Mesenchymal stem cell (in vitro differentiated cells and primary cell): Measurements from ENCODE around the gene ZNF628.
"Not testable (repeated sequence)": the region's sequence is repeated elsewhere in the genome, so short reads cannot be mapped to it uniquely, and the experiment has no call there.

ENCODE experiments used
- DNase-seq: peaks from one replicate; pipeline ENCODE4 v3.0.0-alpha.2; 2013
- H2AFZ ChIP-seq: one replicate; pipeline ENCODE4 v1.6.1; 2013; ENCODE audit warnings: low read depth, mild to moderate bottlenecking, control low read depth, inconsistent platforms, low read length, moderate library complexity
- H2AK5ac ChIP-seq: 2 replicates; pipeline ENCODE4 v1.6.1; 2013; ENCODE audit warnings: low read length, moderate library complexity, mild to moderate bottlenecking, inconsistent platforms; ENCODE audit not compliant: severe bottlenecking
- H2BK120ac ChIP-seq: one replicate; pipeline ENCODE4 v1.6.1; 2013; ENCODE audit warnings: low read depth, mild to moderate bottlenecking, inconsistent platforms, low read length, moderate library complexity
- H2BK12ac ChIP-seq, 2 experiments: one replicate each; pipeline ENCODE4 v1.6.1; 2013; ENCODE audit warnings: inconsistent platforms in 2 of 2, low read length in 2 of 2, mild to moderate bottlenecking in 2 of 2, moderate library complexity in 2 of 2, control low read depth in 1 of 2
- H2BK15ac ChIP-seq: one replicate; pipeline ENCODE4 v1.6.1; 2013; ENCODE audit warnings: mild to moderate bottlenecking, low read depth, inconsistent platforms; ENCODE audit not compliant: poor library complexity, severe bottlenecking
- H2BK5ac ChIP-seq: 2 replicates; pipeline ENCODE4 v1.6.1; 2013; ENCODE audit warnings: low read depth, mild to moderate bottlenecking, low read length, control low read depth, inconsistent platforms; ENCODE audit not compliant: poor library complexity, severe bottlenecking
- H3K14ac ChIP-seq, 2 experiments: one replicate each; pipeline ENCODE4 v1.6.1; 2013; ENCODE audit warnings: inconsistent platforms in 2 of 2, low read length in 2 of 2, control low read depth in 1 of 2, mild to moderate bottlenecking in 1 of 2, moderate library complexity in 1 of 2
- H3K18ac ChIP-seq, 2 experiments: one replicate each; pipeline ENCODE4 v1.6.1; 2013; ENCODE audit warnings: inconsistent platforms in 2 of 2, low read length in 2 of 2, control low read depth in 1 of 2, low read depth in 1 of 2, mild to moderate bottlenecking in 1 of 2
- H3K23ac ChIP-seq, 2 experiments: one replicate each; pipeline ENCODE4 v1.6.1; 2013; ENCODE audit warnings: inconsistent platforms in 2 of 2, low read length in 2 of 2, mild to moderate bottlenecking in 2 of 2, moderate library complexity in 2 of 2, control low read depth in 1 of 2
- H3K27ac ChIP-seq: 2 replicates; pipeline ENCODE4 v1.5.1; 2013; ENCODE audit warnings: mild to moderate bottlenecking, moderate library complexity, low read length, control low read depth, inconsistent platforms; ENCODE audit not compliant: poor library complexity, severe bottlenecking
- H3K27me3 ChIP-seq, 2 experiments: 2 replicates each; pipeline versions ENCODE4 v1.6.1 to v1.7.0; 2013; ENCODE audit warnings: low read length in 2 of 2, mild to moderate bottlenecking in 2 of 2, moderate library complexity in 2 of 2, control low read depth in 1 of 2, inconsistent platforms in 1 of 2; ENCODE audit not compliant: control insufficient read depth in 1 of 2, insufficient read depth in 1 of 2
- H3K36me3 ChIP-seq, 2 experiments: 2 replicates each; pipeline versions ENCODE4 v1.6.1 to v1.7.0; 2013; ENCODE audit warnings: low read length in 2 of 2, control low read depth in 1 of 2, inconsistent platforms in 1 of 2, low read depth in 1 of 2, mild to moderate bottlenecking in 1 of 2; ENCODE audit not compliant: insufficient read depth in 2 of 2, control insufficient read depth in 1 of 2
- H3K4ac ChIP-seq, 2 experiments: one replicate each; pipeline ENCODE4 v1.6.1; 2013; ENCODE audit warnings: inconsistent platforms in 2 of 2, low read length in 2 of 2, mild to moderate bottlenecking in 2 of 2, moderate library complexity in 2 of 2, control low read depth in 1 of 2, low read depth in 1 of 2
- H3K4me1 ChIP-seq: 2 replicates; pipeline ENCODE4 v1.6.1; 2013; ENCODE audit warnings: low read depth, low read length, control low read depth; ENCODE audit not compliant: control insufficient read depth, insufficient read depth
- H3K4me2 ChIP-seq: 2 replicates; pipeline ENCODE4 v1.6.1; 2013; ENCODE audit warnings: low read length, mild to moderate bottlenecking, inconsistent platforms; ENCODE audit not compliant: poor library complexity, severe bottlenecking
- H3K4me3 ChIP-seq, 2 experiments: 2 replicates each; pipeline versions ENCODE4 v1.5.1 to v1.7.0; 2013; ENCODE audit warnings: low read length in 2 of 2, mild to moderate bottlenecking in 2 of 2, control low read depth in 1 of 2, low read depth in 1 of 2; ENCODE audit not compliant: insufficient read depth in 1 of 2
- H3K79me1 ChIP-seq: replicated peaks from 2 replicates; pipeline ENCODE4 v1.6.1; 2013; ENCODE audit warnings: mild to moderate bottlenecking, control low read depth, low read length, inconsistent platforms; ENCODE audit not compliant: poor library complexity, severe bottlenecking
- H3K9ac ChIP-seq: 2 replicates; pipeline ENCODE4 v1.7.0; 2013; ENCODE audit warnings: mild to moderate bottlenecking, low read length, moderate library complexity
- H3K9me3 ChIP-seq: 2 replicates; pipeline ENCODE4 v1.7.0; 2013; ENCODE audit warnings: mild to moderate bottlenecking, low read length; ENCODE audit not compliant: control insufficient read depth
- H4K8ac ChIP-seq: one replicate; pipeline ENCODE4 v1.6.1; 2013; ENCODE audit warnings: inconsistent platforms, mild to moderate bottlenecking, low read length, moderate library complexity
- H4K91ac ChIP-seq: one replicate; pipeline ENCODE4 v1.6.1; 2013; ENCODE audit warnings: mild to moderate bottlenecking, low read length, inconsistent platforms
- WGBS: methylation state at CpG from one replicate; pipeline ENCODE4 v1.1.7; 2013; ENCODE audit warnings: mixed read lengths; 5-methylcytosine and 5-hydroxymethylcytosine counted together

Gene ZNF628

DNA sequence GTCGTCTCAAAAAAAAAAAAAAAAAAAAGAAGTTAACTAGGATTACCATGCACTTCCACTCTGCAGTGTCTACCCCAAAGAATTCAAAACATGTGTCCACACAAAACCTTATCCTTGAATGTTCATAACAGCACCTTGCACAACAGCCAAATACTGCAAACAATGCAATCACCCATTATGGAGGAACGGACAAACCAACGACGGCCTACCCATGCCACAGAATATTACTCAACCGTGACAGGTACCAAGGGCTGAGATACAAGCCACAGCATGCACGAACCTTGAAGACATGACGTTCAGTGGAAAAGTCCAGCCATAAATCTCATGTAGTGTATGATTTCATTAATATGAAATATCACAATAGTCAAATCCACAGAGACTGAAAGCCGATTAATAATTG lies 30.4 kb upstream of the ZNF628 start:
- H4K8ac ChIP-seq = no peak overlapping the region
- WGBS = 93% methylated on average over 6 of the region's 8 CpGs
- no peak overlapping the region for H2BK5ac ChIP-seq
- H3K79me1 ChIP-seq = no peaks in the 10 kb centered on the region
- no peak overlapping the region for H3K14ac ChIP-seq
- H2BK12ac ChIP-seq = no peak overlapping the region
- H3K4me1 ChIP-seq = peaks cover 22% of the 10 kb centered on the region
- H2AK5ac ChIP-seq = no peak overlapping the region
- no peaks in the 10 kb centered on the region for H3K9me3 ChIP-seq
- no peak overlapping the region for H2BK120ac ChIP-seq
- no peak overlapping the region for H3K4me2 ChIP-seq
- no peak overlapping the region for H3K23ac ChIP-seq
- H3K27ac ChIP-seq = no peak overlapping the region
- H4K91ac ChIP-seq = no peak overlapping the region
- H3K4me3 ChIP-seq = no peak overlapping the region
- no peak overlapping the region for H2AFZ ChIP-seq
- H2BK15ac ChIP-seq = no peak overlapping the region
- peaks cover 0 to 2% of the 10 kb centered on the region in 2 experiments for H3K36me3 ChIP-seq
- H3K18ac ChIP-seq = no peak overlapping the region
- no peak overlapping the region for H3K9ac ChIP-seq
- no peak for DNase-seq
- H3K4ac ChIP-seq = no peak overlapping the region
- H3K27me3 ChIP-seq = peaks cover 76 to 77% of the 10 kb centered on the region in 2 experiments

DNA sequence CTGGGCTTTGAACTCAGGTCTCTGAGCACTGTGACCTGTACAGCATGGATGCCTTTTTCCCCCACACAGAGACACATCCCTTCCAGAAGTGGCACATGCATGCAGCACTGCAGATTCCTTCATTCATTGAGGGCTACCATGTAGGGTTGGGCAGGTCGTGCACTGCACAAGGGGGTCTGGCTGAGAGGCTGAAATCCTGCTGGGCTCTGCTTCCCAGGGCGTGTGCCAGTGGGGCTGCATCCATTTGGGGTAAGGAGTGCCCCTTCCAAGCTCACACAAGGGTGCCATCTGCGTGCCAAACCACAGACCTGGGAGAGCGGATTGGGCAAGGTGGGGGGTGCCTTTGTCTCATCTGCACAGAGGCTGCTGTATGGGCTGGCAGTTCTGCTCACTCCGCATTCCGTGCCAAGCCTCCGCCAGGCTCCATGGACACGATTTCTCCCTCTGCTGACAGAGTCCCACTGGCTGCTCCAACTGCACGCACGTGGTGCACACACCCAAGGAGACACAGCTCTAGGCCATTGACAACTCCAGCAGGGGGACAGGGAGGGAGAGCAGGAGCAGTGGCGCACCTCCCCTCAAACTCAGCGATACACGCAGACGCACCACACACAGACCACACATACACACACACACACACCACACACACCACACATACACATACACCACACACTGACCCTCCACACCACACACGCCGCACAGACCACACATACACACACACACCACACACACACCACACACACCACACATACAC lies 28.8 kb upstream of the ZNF628 start:
- H3K27me3 ChIP-seq = peaks cover 76 to 78% of the 10 kb centered on the region in 2 experiments
- H3K9ac ChIP-seq = no peak overlapping the region
- no peaks in the 10 kb centered on the region for H3K79me1 ChIP-seq
- WGBS = 67% methylated on average over 16 of the region's 16 CpGs
- H3K18ac ChIP-seq = no peak overlapping the region
- no peak overlapping the region for H3K4me3 ChIP-seq
- H3K23ac ChIP-seq = no peak overlapping the region
- no peak overlapping the region for H4K91ac ChIP-seq
- H2BK5ac ChIP-seq = no peak overlapping the region
- H3K14ac ChIP-seq = no peak overlapping the region
- H2BK12ac ChIP-seq = no peak overlapping the region
- H3K4me2 ChIP-seq = no peak overlapping the region
- no peak overlapping the region for H2AK5ac ChIP-seq
- peak; percentile 35 for DNase-seq
- no peak overlapping the region for H3K27ac ChIP-seq
- peaks cover 28% of the 10 kb centered on the region for H3K4me1 ChIP-seq
- no peaks in the 10 kb centered on the region for H3K36me3 ChIP-seq
- H3K9me3 ChIP-seq = no peaks in the 10 kb centered on the region
- no peak overlapping the region for H3K4ac ChIP-seq
- H2AFZ ChIP-seq = no peak overlapping the region
- H2BK120ac ChIP-seq = no peak overlapping the region
- H2BK15ac ChIP-seq = no peak overlapping the region
- no peak overlapping the region for H4K8ac ChIP-seq

DNA sequence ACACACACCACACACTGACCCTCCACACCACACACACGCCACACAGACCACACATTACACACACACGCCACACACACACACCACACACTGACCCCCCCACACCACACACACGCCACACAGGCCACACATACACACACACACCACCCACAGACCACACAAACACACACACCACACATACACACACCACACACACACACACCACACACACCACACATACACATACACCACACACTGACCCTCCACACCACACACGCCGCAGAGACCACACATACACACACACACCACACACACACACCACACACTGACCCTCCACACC lies 28.3 kb upstream of the ZNF628 start:
- not testable (repeated sequence) for H3K9me3 ChIP-seq, H3K36me3 ChIP-seq, H3K4me2 ChIP-seq, DNase-seq, H2AK5ac ChIP-seq, H3K79me1 ChIP-seq, H2BK12ac ChIP-seq, H3K27ac ChIP-seq, H2AFZ ChIP-seq, H3K23ac ChIP-seq, H3K9ac ChIP-seq, H2BK5ac ChIP-seq, H3K4ac ChIP-seq, H3K18ac ChIP-seq, H2BK120ac ChIP-seq, H4K8ac ChIP-seq, H3K14ac ChIP-seq, H2BK15ac ChIP-seq
- Histone ChIP-seq H3K4me3 (peak overlapping the region in 1 of 2 experiments; percentile 30), H3K4me1 (peaks cover 25% of the 10 kb centered on the region), H3K27me3 (peaks cover 73 to 74% of the 10 kb centered on the region in 2 experiments), H4K91ac (peak overlapping the region; percentile 82)
- WGBS = 95% methylated on average over 5 of the region's 5 CpGs

DNA sequence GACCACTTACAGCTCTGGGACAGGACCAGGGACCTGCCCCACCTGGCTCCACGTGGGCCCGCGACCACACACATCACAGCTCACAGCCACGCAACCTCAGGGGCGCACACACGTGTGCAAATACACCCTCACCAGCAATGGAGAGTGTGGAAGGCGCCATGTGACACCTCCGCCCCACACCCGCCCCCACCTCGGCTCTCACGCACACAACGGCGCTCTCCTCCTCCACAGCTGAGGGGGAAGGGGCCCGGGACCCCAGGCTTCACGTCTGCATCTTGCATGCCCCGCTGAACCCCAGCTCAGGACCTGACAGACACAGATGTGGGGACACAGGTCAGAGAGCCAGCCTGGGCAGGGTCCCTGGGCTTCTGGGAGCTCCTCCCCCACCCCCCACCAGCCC lies 26.9 kb upstream of the ZNF628 start:
- Histone ChIP-seq H3K4me1 (peaks cover 30% of the 10 kb centered on the region), H4K8ac (no peak overlapping the region), H3K9me3 (no peaks in the 10 kb centered on the region), H3K27me3 (peaks cover 61% of the 10 kb centered on the region in 2 experiments), H3K4ac (no peak overlapping the region), H3K9ac (no peak overlapping the region), H4K91ac (no peak overlapping the region), H3K79me1 (no peaks in the 10 kb centered on the region), H2BK120ac (no peak overlapping the region), H2BK12ac (no peak overlapping the region), H3K36me3 (peaks cover 5 to 14% of the 10 kb centered on the region in 2 experiments), H3K23ac (peak overlapping the region in 1 of 2 experiments; percentile 83), H3K4me2 (no peak overlapping the region), H3K27ac (no peak overlapping the region), H2BK5ac (no peak overlapping the region), H2AFZ (no peak overlapping the region), H3K4me3 (no peak overlapping the region), H2BK15ac (no peak overlapping the region), H3K14ac (no peak overlapping the region), H2AK5ac (no peak overlapping the region), H3K18ac (no peak overlapping the region)
- DNase-seq = no peak
- WGBS = 31% methylated on average over 16 of the region's 16 CpGs
